ENCODE results near the gene ZNF750.

ZNF750 gene

GRCh38 chr17:82808006-82808405, 31.8 kb downstream of the ZNF750 start:
- no peak for ATAC-seq
- TF ChIP-seq BACH2 (CRISPR knock-in tag; IDR thresholded peaks at IDR 0.05; ENCODE audit: borderline replicate concordance) (no peak), CSDC2 (CRISPR knock-in tag; IDR thresholded peaks at IDR 0.05) (no peak), TSHZ2 (CRISPR knock-in tag; IDR thresholded peaks at IDR 0.05) (no peak), TOX (CRISPR knock-in tag; IDR thresholded peaks at IDR 0.05; ENCODE audit: borderline replicate concordance) (no peak), TCF4 (CRISPR knock-in tag; IDR thresholded peaks at IDR 0.05; ENCODE audit: borderline replicate concordance) (no peak), ARNTL (CRISPR knock-in tag; IDR thresholded peaks at IDR 0.05; ENCODE audit: borderline replicate concordance, low read depth) (no peak), CSRNP3 (CRISPR knock-in tag; IDR thresholded peaks at IDR 0.05) (no peak), POU6F1 (CRISPR knock-in tag; IDR thresholded peaks at IDR 0.05; ENCODE audit: borderline replicate concordance, low read depth) (no peak), ISL1 (CRISPR knock-in tag; IDR thresholded peaks at IDR 0.05) (no peak), ESRRG (CRISPR knock-in tag; IDR thresholded peaks at IDR 0.05) (no peak), RARB (CRISPR knock-in tag; IDR thresholded peaks at IDR 0.05) (no peak), OSR1 (CRISPR knock-in tag; IDR thresholded peaks at IDR 0.05) (no peak), CREB5 (CRISPR knock-in tag; IDR thresholded peaks at IDR 0.05; ENCODE audit: low read depth) (no peak)

- no peak for ATAC-seq
- no peak for TF ChIP-seq ZC3H10 (CRISPR knock-in tag; IDR thresholded peaks at IDR 0.05)
Observed at GRCh38 chr17:82807562-82807961, 32.3 kb downstream of the ZNF750 start.

GRCh38 chr17:82807101-82807500, 32.7 kb downstream of the ZNF750 start:
- no peak for TF ChIP-seq CSRNP3 (CRISPR knock-in tag; IDR thresholded peaks at IDR 0.05)
- TF ChIP-seq BACH2 (CRISPR knock-in tag; IDR thresholded peaks at IDR 0.05; ENCODE audit: borderline replicate concordance): no peak
- TF ChIP-seq GLIS3 (CRISPR knock-in tag; IDR thresholded peaks at IDR 0.05): no peak
- no peak for TF ChIP-seq CREB5 (CRISPR knock-in tag; IDR thresholded peaks at IDR 0.05; ENCODE audit: low read depth)
- TF ChIP-seq PPARA (CRISPR knock-in tag; IDR thresholded peaks at IDR 0.05; ENCODE audit: borderline replicate concordance): no peak
- TF ChIP-seq CSDC2 (CRISPR knock-in tag; IDR thresholded peaks at IDR 0.05): no peak
- TF ChIP-seq TSHZ2 (CRISPR knock-in tag; IDR thresholded peaks at IDR 0.05): no peak
- TF ChIP-seq ESRRG (CRISPR knock-in tag; IDR thresholded peaks at IDR 0.05): no peak
- ATAC-seq: no peak
